Measurements from ENCODE around the gene AFF1.
"Not testable (repeated sequence)": the region's sequence is repeated elsewhere in the genome, so short reads cannot be mapped to it uniquely, and the experiment has no call there.

Gene AFF1

GRCh38 chr4:86959588-86960500, 25.0 kb downstream of the AFF1 start:
- no peak for DNase-seq

- no peak for DNase-seq
Measured at GRCh38 chr4:86960557-86960961, 25.7 kb downstream of the AFF1 start.

GRCh38 chr4:86961116-86961515, 26.3 kb downstream of the AFF1 start:
- DNase-seq: no peak

- DNase-seq: peak; percentile 71
Measured at GRCh38 chr4:86961605-86962295, 26.9 kb downstream of the AFF1 start.

GRCh38 chr4:86963697-86964096, 28.9 kb downstream of the AFF1 start:
- DNase-seq: peak; percentile 58

- no peak for DNase-seq
Measured at GRCh38 chr4:86965019-86965976, 30.5 kb downstream of the AFF1 start.

GRCh38 chr4:86967073-86967472, 32.3 kb downstream of the AFF1 start:
- DNase-seq: no peak

- DNase-seq: no peak
Measured at GRCh38 chr4:86967798-86968197, 33.0 kb downstream of the AFF1 start.

- no peak for DNase-seq
Measured at GRCh38 chr4:86968547-86968946, 33.7 kb downstream of the AFF1 start.

GRCh38 chr4:86970447-86971354, 35.9 kb downstream of the AFF1 start:
- DNase-seq: no peak

- DNase-seq: no peak
Measured at GRCh38 chr4:86971355-86971683, 36.5 kb downstream of the AFF1 start.

- DNase-seq: no peak
Measured at GRCh38 chr4:86972997-86973396, 38.2 kb downstream of the AFF1 start.

- DNase-seq: no peak
Measured at GRCh38 chr4:86973668-86974067, 38.9 kb downstream of the AFF1 start.

GRCh38 chr4:86974551-86974994, 39.8 kb downstream of the AFF1 start:
- no peak for DNase-seq

- no peak for DNase-seq
Measured at GRCh38 chr4:86975927-86976326, 41.1 kb downstream of the AFF1 start.

GRCh38 chr4:86976801-86977485, 42.1 kb downstream of the AFF1 start:
- DNase-seq: no peak

- DNase-seq: peak; percentile 86
Measured at GRCh38 chr4:86977621-86978184, 42.9 kb downstream of the AFF1 start.

- no peak for DNase-seq
Measured at GRCh38 chr4:86978709-86979108, 43.9 kb downstream of the AFF1 start.

GRCh38 chr4:86980230-86980629, 45.4 kb downstream of the AFF1 start:
- DNase-seq: no peak

GRCh38 chr4:86981789-86982188, 47.0 kb downstream of the AFF1 start:
- DNase-seq: no peak

- DNase-seq: not testable (repeated sequence)
Measured at GRCh38 chr4:86985852-86986251, 51.0 kb downstream of the AFF1 start.

All from NCI-H226 (cell line).